OCI-LY1 (cell line): ENCODE data around the gene MLPH.

ENCODE experiments used
- EZH2 ChIP-seq: fragments of 200-600 bp; sonication (generic), shearing (Covaris generic); IDR thresholded peaks from 2 replicates; pipeline ENCODE4 v1.8.0; 2017; ENCODE audit warnings: borderline replicate concordance, mixed run types, mild to moderate bottlenecking, antibody characterized with exemption, low read length, moderate library complexity, mixed read lengths
- TF ChIP-seq, protein P1 (sequence below): fragments of 200-600 bp; sonication (generic), shearing (Covaris generic); IDR thresholded peaks from 2 replicates; pipeline ENCODE4 v1.5.1; 2017; ENCODE audit warnings: mild to moderate bottlenecking, antibody characterized with exemption, low read length, moderate library complexity, mixed read lengths

DNA sequence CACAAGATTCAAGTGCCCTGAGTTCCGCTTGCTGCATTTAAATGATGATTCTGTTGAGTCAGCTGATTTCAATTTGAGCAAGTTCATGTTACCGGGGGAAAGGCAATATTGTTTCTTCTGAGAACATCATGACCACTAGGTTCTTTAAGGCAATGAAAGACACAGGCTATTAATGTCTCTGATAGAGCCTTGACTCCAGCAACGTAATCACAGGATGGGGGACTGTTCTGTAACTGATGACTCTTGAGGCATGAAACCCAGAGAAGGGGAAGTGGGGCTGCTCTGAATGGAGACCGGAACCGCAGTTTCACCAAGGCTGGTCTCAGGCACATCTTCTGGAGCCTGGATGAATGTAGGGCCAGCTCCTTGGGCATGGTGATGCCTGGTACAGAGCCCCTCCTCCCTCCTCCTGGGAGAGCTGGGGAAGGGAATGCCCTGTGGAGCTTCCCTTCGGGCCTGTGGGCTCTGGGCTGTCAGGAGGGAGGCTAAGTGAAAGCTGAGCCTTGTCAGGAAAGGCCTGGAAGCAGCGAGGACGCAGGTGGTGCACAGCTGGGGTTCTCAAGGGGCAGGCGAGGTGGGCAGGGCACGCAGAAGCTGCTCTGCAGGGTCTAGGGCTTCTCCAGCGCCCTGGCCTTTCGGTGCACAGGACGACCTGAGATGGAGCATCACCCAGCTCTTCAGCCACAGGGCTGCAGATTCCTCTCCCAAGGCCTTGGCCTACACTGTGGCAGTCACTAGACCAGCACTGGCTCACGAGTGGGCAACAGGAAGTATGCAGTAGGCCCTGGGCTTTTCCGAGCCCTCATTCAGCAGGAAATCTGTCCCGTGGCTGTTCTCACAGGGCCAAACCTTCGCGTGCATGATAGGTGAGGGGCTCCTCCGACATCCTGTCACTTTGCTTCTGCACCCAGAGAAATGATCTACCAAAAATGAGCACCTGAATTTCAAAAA is 42.7 kb downstream of the MLPH start:
- TF ChIP-seq, protein P1, sequence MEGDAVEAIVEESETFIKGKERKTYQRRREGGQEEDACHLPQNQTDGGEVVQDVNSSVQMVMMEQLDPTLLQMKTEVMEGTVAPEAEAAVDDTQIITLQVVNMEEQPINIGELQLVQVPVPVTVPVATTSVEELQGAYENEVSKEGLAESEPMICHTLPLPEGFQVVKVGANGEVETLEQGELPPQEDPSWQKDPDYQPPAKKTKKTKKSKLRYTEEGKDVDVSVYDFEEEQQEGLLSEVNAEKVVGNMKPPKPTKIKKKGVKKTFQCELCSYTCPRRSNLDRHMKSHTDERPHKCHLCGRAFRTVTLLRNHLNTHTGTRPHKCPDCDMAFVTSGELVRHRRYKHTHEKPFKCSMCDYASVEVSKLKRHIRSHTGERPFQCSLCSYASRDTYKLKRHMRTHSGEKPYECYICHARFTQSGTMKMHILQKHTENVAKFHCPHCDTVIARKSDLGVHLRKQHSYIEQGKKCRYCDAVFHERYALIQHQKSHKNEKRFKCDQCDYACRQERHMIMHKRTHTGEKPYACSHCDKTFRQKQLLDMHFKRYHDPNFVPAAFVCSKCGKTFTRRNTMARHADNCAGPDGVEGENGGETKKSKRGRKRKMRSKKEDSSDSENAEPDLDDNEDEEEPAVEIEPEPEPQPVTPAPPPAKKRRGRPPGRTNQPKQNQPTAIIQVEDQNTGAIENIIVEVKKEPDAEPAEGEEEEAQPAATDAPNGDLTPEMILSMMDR: no peak
- no peak for TF ChIP-seq EZH2
